H1 (cell line): ENCODE results near the gene UBE2G2. TPM values are rescaled to one million over a fixed set of nuclear protein-coding genes. Genes with fewer than 3 reads are reported as not detected.

Experiments
- ASH2L ChIP-seq: fragments of 200-600, 300-600 bp; sonication (generic); IDR thresholded peaks from one replicate; pipeline ENCODE4 v1.7.1; 2017; ENCODE audit warnings: low read length
- CHD2 ChIP-seq: IDR thresholded peaks from 2 replicates; pipeline ENCODE4 v1.6.1; 2012; ENCODE audit warnings: low read length, improper control_type of control experiment
- CHD7 ChIP-seq: fragments of 300-600 bp; sonication (generic); IDR thresholded peaks from 2 replicates; pipeline ENCODE4 v1.7.1; 2012; ENCODE audit warnings: low read length, moderate library complexity, mild to moderate bottlenecking, inconsistent platforms; ENCODE audit not compliant: insufficient replicate concordance
- EGR1 ChIP-seq: IDR thresholded peaks from 2 replicates; pipeline ENCODE4 v1.6.1; 2011; ENCODE audit warnings: low read depth, low read length, borderline replicate concordance
- NRF1 ChIP-seq: IDR thresholded peaks from 2 replicates; pipeline ENCODE4 v1.6.1; 2011; ENCODE audit warnings: mild to moderate bottlenecking, low read depth, low read length, improper control_type of control experiment
- PHF8 ChIP-seq: fragments of 200-600 bp; sonication (generic); conservative IDR thresholded peaks from 2 replicates; pipeline ENCODE4 v1.7.1; 2012; ENCODE audit warnings: low read depth, mild to moderate bottlenecking, inconsistent platforms, low read length, moderate library complexity
- SIN3A ChIP-seq, 2 experiments: IDR thresholded peaks in 1 of 2; conservative IDR thresholded peaks in 1 of 2; 2 replicates each; pipeline ENCODE4 v1.6.1; 2011 to 2012; ENCODE audit warnings: low read length in 2 of 2, improper control_type of control experiment in 1 of 2, low read depth in 1 of 2, mild to moderate bottlenecking in 1 of 2
- SP1 ChIP-seq: IDR thresholded peaks from 2 replicates; pipeline ENCODE4 v1.6.1; 2011; ENCODE audit warnings: low read depth, low read length
- SRF ChIP-seq: IDR thresholded peaks from 2 replicates; pipeline ENCODE4 v1.6.1; 2011; ENCODE audit warnings: mild to moderate bottlenecking, low read depth, low read length, moderate library complexity
- polyA plus RNA-seq, 7 experiments: library from polyadenylated mRNA; depleted of rRNA in 3 of 7; stranded (reverse) in 5 of 7; unstranded in 2 of 7; fragments of >200 nt in 5 of 7; fragments of 200-250 nt in 2 of 7; gene quantifications; 1 replicate in 5 of 7; 2 replicates in 1 of 7; 4 replicates in 1 of 7; pipeline versions ENCODE4 v1.2.1 to v1.2.3, GENCODE V29; 2011 to 2013; ENCODE audit warnings: missing spikeins in 2 of 7, mixed read lengths in 2 of 7
- total RNA-seq: library from RNA; stranded (reverse); fragmentation: NEBNext Ultra II Directional; extraction: Animal tissue kit (Norgen Biotek cat#: 25700); gene quantifications from 2 replicates; pipeline ENCODE4 v1.2.1, GENCODE V29; 2021
- TF ChIP-seq, protein P1 (sequence below): IDR thresholded peaks from 2 replicates; pipeline ENCODE4 v1.6.1; 2012; ENCODE audit warnings: low read length, inconsistent platforms

The UBE2G2 gene
- total and polyA plus RNA-seq, 2 of the 8 experiments (the other 6 are each of a cell fraction or from before 2014, with no cell fraction given), result 96.3 to 101 TPM

DNA sequence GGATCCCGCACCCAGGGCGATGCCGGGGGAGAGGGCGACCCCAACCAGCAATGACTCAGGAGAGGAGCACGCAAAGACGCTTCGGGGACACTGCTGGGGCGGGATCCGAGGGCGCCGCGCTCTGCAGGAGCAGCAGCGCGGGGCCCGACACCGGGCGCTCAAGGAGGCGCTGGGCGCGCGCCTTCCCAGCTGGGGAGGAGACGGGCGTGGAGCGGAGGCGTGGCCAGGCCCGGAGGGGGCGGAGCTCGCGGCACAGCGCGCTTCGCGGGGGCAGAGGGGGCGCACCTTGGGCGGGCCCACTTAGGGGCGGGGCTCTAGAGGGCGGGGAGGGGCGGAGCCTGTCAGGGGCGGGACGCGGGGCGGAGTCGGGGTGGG, 15.9 kb upstream of the UBE2G2 start (continued):
- TF ChIP-seq CHD7 (no peak), SRF (no peak), SIN3A (conservative IDR thresholded peaks at IDR 0.05 in 1 of 2, IDR thresholded peaks at IDR 0.05 in 1 of 2; ENCODE audit: low read depth in 1 of 2, low read length in 2 of 2) (no peak; a peak in 1 of 4 replicates), EGR1 (peak; percentile 34; the same call in 1 of the 2 replicates), SP1 (peak; percentile 45; the same call in 1 of the 2 replicates), PHF8 (peak; percentile 22; the same call in 1 of the 2 replicates), NRF1 (no peak), CHD2 (no peak), ASH2L (no peak)
- TF ChIP-seq, protein P1, sequence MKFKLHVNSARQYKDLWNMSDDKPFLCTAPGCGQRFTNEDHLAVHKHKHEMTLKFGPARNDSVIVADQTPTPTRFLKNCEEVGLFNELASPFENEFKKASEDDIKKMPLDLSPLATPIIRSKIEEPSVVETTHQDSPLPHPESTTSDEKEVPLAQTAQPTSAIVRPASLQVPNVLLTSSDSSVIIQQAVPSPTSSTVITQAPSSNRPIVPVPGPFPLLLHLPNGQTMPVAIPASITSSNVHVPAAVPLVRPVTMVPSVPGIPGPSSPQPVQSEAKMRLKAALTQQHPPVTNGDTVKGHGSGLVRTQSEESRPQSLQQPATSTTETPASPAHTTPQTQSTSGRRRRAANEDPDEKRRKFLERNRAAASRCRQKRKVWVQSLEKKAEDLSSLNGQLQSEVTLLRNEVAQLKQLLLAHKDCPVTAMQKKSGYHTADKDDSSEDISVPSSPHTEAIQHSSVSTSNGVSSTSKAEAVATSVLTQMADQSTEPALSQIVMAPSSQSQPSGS, result no peak
